GM18861 (cell line): ENCODE data around the gene COPS8.

ENCODE experiments used
- ATAC-seq: cut with Tn5 transposase; IDR thresholded peaks from one replicate; pipeline ENCODE4 v1.9.1; 2021; ENCODE audit not compliant: unreplicated experiment

Gene COPS8

GRCh38 chr2:237064203-237065070 lies 21.3 kb upstream of the COPS8 start:
- no peak for ATAC-seq

GRCh38 chr2:237065071-237065377 lies 20.7 kb upstream of the COPS8 start:
- ATAC-seq, result no peak

DNA sequence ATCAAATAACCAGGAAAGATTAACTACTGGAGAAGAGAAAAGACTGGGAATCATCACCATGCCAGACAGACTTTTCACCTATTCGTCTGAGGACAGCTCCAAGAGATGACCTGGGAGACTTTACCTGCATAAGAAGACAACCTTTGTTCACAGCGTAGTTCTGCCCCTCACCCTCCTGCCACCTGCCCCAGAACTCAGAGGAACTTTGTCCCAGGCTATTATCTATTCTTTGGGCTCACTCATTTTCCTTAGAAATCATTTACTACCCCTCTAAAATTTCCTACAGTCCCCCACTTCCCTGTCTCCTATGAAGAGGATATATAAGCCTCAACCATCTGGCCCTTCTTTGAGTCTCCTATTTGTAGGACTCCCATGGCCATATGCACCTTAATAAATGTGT lies 19.3 kb upstream of the COPS8 start:
- no peak for ATAC-seq

- no peak for ATAC-seq
These were observed 17.6 kb upstream of the COPS8 start for GRCh38 chr2:237068005-237068576.

DNA sequence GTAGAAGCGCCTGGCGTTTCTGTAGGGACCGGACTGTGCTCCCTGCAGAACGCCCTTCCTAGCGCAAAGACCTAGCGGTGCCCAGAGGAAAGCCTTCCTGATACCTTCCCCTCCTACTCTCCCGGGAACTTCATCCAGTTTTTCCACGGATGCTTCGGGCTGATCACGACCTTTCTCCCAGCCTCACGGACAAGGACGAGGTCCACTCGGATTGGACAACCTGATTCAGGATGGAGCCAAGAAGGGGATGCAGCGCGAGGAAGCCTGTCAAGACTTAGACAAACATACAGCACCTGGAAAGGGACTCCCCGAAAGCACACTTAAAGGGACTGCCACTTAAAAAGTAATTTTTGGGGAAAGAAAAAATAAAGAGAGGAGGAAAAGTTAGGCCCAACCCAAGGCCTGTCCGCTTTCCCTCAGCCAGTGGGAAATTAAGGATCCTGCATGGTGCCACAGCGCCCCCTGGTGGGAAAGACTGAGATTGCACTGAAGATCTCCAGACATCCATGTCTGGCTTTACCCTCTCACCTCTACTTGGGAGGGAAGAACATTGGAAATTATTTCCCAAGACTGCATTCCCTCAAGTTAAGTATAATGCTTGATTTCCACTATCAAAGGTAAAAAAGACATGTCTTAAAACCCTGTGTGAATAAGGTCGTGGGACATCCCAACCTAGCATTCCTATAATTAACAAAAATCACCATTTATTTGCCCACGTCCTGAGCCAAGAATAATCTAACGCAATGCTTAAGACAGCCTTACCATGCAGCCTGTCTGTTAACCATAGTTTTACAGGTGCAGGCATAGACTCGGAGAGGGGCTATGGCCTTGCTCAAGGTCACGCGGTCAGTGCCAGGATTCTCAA lies 13.4 kb upstream of the COPS8 start:
- no peak for ATAC-seq

DNA sequence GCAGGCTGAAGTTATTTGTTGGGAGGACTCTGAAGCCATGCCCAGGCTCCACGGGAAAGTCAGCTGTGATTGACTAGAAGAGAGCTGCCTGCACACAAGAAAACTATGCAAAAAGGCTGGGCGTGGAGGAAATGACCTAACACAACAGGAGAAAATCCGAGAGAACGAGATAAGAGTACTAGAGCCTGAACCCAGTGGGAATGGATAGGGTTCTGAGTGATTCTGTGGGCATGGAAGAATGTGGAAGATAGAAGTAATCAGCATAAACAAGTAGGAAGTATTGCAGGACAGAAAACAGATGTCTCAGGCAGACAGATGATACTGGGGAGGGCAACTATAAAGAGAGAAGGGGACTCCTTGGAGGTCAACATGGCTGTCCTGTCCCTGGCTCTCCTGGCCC lies 12.1 kb upstream of the COPS8 start:
- ATAC-seq, result no peak

GRCh38 chr2:237074211-237074993 lies 11.3 kb upstream of the COPS8 start:
- ATAC-seq, result no peak

GRCh38 chr2:237075749-237076599 lies 9.7 kb upstream of the COPS8 start:
- ATAC-seq, result no peak

DNA sequence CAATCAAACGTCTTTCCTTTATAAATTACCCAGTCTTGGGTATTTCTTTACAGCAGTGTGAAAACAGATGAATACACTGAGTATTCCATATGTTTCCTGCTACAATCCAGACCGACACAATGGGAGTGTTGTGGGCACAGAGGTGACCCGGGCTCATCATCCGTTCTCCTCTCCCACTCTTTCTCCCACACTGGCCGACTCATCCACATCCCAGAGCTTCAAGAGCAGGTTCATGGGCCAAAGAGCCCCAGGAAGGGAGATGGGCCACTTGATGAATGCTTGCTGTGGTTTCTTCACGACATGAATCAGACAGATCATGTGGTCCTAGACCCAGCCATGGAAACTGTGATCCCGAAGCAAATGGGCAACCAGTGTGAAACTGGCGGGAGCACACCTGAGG lies 4.1 kb upstream of the COPS8 start:
- ATAC-seq, result no peak

- ATAC-seq, result no peak
These were observed 2.7 kb upstream of the COPS8 start for GRCh38 chr2:237083026-237083425.

- ATAC-seq, result no peak
These were observed 1.2 kb upstream of the COPS8 start for GRCh38 chr2:237084444-237084843.

DNA sequence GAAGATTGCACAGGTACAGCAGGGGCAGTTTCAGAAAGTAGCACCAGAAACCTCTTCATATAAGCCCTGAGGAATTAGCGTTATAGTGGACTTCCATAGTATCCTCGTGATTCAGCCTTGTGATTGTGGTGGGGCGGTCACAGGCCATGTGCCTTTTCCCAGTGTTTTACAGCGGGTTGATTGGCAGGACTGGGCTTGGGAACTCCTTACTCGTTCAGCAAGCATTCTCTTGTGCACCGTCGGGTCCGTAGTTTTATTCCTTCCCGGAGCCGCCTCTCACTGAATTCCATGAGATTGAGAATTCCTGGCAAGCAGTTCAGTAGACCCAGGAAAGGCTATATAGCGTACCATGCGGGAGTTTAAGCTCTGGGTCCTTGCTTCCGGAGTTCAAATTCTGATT lies 5.2 kb downstream of the COPS8 start:
- ATAC-seq, result no peak

DNA sequence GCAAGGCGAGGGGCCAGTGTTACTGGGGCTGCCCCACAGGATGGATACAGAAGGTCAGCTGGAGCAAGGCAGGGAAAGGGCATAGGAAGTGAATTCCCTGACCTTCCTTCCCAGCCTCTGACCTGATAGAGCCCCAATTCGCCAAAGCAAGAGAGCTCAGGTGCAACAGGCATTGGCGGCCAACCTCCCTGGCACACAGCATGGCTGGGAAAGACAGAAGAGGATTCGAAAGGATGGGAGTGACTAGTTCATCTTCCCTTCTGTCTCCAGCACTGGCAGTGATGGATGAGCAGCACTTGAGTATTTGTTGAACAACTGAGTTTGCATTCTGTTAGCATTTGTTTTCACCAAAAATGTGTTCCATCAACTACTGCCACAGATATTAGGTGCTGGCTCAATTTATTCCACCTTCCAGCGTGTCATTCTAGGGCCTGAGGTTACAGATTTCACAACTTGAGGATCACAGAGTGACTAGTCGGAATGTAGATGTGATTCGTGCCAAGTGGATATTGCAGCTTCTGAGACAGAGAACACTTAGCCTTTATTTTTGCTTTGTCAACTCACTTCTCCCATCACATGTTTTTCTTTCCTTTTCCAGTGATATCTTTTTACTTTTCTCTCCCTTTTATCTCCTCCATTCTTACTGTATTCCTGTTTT lies 6.2 kb downstream of the COPS8 start:
- ATAC-seq, result no peak

DNA sequence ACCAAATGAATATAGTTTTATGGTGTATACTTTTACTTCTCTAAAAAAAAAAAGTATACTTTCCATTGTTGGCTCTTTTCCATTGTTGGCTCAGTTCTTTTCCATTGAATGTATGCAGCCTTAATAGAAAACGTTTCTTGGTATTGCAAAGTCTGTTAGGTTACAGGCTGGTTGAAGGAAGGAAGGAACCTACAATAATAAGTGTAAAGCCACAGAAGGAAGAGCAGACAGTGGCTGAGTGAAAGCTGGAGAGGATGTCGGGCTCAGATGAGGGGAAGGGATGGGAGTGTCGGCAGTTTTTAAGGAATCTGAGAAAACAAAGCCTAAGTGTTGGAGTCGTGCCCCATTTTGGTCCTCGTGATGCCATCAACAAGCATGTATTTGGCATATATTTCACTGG lies 6.8 kb downstream of the COPS8 start:
- no peak for ATAC-seq

DNA sequence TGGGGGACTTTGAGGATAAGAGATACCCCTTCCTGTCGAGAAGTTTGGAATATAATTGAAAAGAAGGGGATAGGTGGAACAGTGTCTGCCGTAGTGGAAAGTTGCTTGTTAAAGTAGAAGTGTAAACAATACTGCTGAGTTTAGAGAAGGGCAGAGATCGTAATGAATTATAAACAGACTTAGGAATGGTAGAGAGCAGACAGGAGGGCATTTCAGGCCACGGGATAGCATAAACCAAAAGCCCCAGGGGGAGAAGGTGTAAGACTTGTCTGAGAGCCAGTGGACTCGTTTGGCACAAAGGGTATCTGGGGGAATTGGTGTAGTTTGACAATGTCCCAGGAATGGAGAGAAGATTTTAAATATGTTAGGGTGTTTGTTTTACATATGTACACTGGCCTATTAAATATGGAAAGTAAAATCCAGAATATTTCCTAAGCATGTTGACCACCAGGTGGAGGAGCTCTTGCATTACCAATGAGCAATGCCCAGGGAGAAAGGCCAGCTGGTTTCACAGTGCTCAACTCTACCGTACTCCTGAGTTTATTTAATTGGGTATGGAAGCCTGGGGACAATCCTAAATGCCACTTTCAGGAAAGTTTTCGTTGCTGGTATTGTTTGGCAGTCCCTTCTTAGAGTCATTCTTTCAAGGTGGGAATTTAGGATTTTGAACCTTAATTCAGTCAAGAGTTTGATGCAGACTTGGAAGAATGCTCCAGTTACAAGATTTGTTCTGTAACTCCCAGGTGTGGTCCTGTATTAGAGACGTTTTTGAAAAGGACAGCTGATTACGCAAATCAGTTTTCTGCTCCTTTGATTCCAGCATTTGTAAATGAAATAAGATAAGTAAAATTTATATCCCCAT lies 7.5 kb downstream of the COPS8 start:
- no peak for ATAC-seq

DNA sequence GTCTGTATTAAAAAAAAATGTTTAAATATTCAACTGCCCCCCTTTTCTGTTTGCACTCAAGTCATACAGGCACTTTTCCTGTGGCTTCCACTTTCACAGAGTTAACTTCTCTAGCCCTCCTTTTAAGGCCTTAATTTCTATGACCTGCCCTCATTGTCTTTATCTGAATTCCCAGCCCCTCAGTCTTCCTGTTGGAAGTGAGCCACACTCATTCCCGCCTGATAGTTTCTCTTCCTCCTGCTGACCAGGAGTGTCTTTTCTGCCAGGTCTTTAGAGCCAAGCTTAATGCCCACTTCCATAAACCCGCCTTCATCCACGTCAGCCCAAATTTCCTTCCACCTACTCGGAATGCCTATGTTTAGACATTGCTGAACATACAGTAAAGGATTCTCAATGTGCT lies 10.5 kb downstream of the COPS8 start:
- no peak for ATAC-seq

GRCh38 chr2:237096911-237097310 lies 11.2 kb downstream of the COPS8 start:
- ATAC-seq, result no peak

DNA sequence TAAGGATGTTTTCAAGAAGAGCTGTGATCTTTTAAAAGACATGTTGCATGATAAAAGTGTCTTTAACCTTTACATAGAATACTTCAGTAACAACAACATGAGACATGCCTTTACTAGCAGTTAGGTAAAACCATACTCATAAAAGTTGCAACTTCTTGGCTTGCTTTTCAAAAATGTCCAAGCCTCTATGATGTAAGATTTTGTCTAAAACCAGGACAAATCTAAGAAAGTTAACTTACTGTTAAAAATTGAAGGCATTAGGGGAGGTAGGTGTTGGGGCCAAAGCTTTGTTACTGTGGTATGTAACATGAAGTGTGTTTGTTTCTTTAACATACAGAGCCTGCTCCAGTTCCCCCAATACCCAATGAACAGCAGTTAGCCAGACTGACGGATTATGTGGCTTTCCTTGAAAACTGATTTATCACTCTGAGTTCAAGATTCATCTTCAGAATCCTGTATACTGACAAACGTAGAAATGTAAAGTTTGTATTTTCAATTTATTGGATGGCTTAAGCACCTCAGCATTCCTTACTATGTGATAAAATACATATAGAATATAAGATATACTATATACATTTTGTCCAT lies 11.7 kb downstream of the COPS8 start:
- no peak for ATAC-seq
